HepG2 (cell line): ENCODE data around the gene CTCF. TPM values are rescaled to one million over a fixed set of nuclear protein-coding genes. Genes with fewer than 3 reads are reported as not detected.

Experiments used
- BORCS8-MEF2B ChIP-seq: sonication (generic); formaldehyde crosslinking; IDR thresholded peaks from 2 replicates; pipeline ENCODE4 v1.8.0; 2022; ENCODE audit warnings: mild to moderate bottlenecking, missing genetic modification reagents
- CENPT ChIP-seq: sonication (generic); formaldehyde crosslinking; IDR thresholded peaks from 2 replicates; pipeline ENCODE4 v1.8.0; 2022; ENCODE audit warnings: low read depth, mild to moderate bottlenecking, moderate library complexity, missing genetic modification reagents
- FOXJ3 ChIP-seq: sonication (generic); formaldehyde crosslinking; IDR thresholded peaks from 2 replicates; pipeline ENCODE4 v1.4.0; 2020; ENCODE audit warnings: missing genetic modification reagents, mild to moderate bottlenecking, borderline replicate concordance
- FOXK1 ChIP-seq: sonication (generic); formaldehyde crosslinking; IDR thresholded peaks from 2 replicates; pipeline ENCODE4 v1.4.0; 2020; ENCODE audit warnings: low read depth, missing genetic modification reagents, borderline replicate concordance
- GFI1 ChIP-seq: sonication (generic); formaldehyde crosslinking; IDR thresholded peaks from 2 replicates; pipeline ENCODE4 v1.5.0; 2020; ENCODE audit warnings: missing genetic modification reagents, mild to moderate bottlenecking, borderline replicate concordance
- HOXA7 ChIP-seq: sonication (generic); formaldehyde crosslinking; IDR thresholded peaks from 2 replicates; pipeline ENCODE4 v1.8.1; 2022; ENCODE audit warnings: mild to moderate bottlenecking, missing genetic modification reagents, moderate library complexity
- KDM3A ChIP-seq: IDR thresholded peaks from 2 replicates; pipeline ENCODE4 v1.6.1; 2018; ENCODE audit warnings: low read depth, missing compliant biosample characterization
- MXD1 ChIP-seq: sonication (generic); formaldehyde crosslinking; IDR thresholded peaks from 2 replicates; pipeline ENCODE4 v1.4.0; 2020; ENCODE audit warnings: mild to moderate bottlenecking, missing genetic modification reagents
- RELA ChIP-seq: sonication (generic); formaldehyde crosslinking; IDR thresholded peaks from 2 replicates; pipeline ENCODE4 v1.4.0; 2020; ENCODE audit warnings: missing genetic modification reagents
- SAFB2 ChIP-seq: sonication (generic); formaldehyde crosslinking; IDR thresholded peaks from 2 replicates; pipeline ENCODE4 v1.5.1; 2020; ENCODE audit warnings: missing genetic modification reagents, low read depth, mild to moderate bottlenecking, borderline replicate concordance
- SP5 ChIP-seq: IDR thresholded peaks from 2 replicates; pipeline ENCODE4 v1.6.1; 2016; ENCODE audit warnings: low read depth, borderline replicate concordance
- TEAD3 ChIP-seq: optimal IDR thresholded peaks from 2 replicates; pipeline ENCODE3; 2016; ENCODE audit warnings: borderline replicate concordance
- WIZ ChIP-seq: sonication (generic); formaldehyde crosslinking; IDR thresholded peaks from 2 replicates; pipeline ENCODE4 v1.5.1; 2020; ENCODE audit warnings: mild to moderate bottlenecking, missing genetic modification reagents
- ZNF256 ChIP-seq: sonication (generic); formaldehyde crosslinking; conservative IDR thresholded peaks from 2 replicates; pipeline ENCODE4 v1.4.0; 2020; ENCODE audit warnings: missing genetic modification reagents
- ZNF546 ChIP-seq: sonication (generic); formaldehyde crosslinking; conservative IDR thresholded peaks from 2 replicates; pipeline ENCODE4 v1.8.1; 2023; ENCODE audit warnings: mild to moderate bottlenecking, missing genetic modification reagents
- ZNF646 ChIP-seq: sonication (generic); formaldehyde crosslinking; IDR thresholded peaks from 2 replicates; pipeline ENCODE4 v1.9.0; 2021; ENCODE audit warnings: mild to moderate bottlenecking, missing genetic modification reagents
- polyA plus RNA-seq, 8 experiments: library from polyadenylated mRNA; depleted of rRNA in 3 of 8; stranded (reverse) in 7 of 8; unstranded in 1 of 8; fragments of >200 nt; fragmentation: Illumina TruSeq in 4 of 8; extraction: Trizol in 4 of 8; gene quantifications; 2 replicates each; pipeline versions ENCODE4 v1.2.1 to v1.2.3, GENCODE V29; 2011 to 2016; ENCODE audit warnings: low read depth in 4 of 8, missing spikeins in 1 of 8, mixed read lengths in 1 of 8; ENCODE audit not compliant: insufficient read depth in 1 of 8
- total RNA-seq, 5 experiments: library from RNA; depleted of rRNA; stranded (reverse); fragments of >200 nt; fragmentation: Illumina TruSeq; extraction: Trizol; gene quantifications; 2 replicates each; pipeline ENCODE4 v1.2.3, GENCODE V29; 2016; ENCODE audit warnings: low read depth in 1 of 5
- TF ChIP-seq, protein P1 (sequence below): sonication (generic); formaldehyde crosslinking; IDR thresholded peaks from 2 replicates; pipeline ENCODE4 v1.9.0; 2021; ENCODE audit warnings: missing genetic modification reagents, mild to moderate bottlenecking, borderline replicate concordance

CTCF gene
- total and polyA plus RNA-seq, 2 of the 13 experiments (the other 11 are each of a cell fraction or from before 2014, with no cell fraction given) = 19.5 to 37.5 TPM

GRCh38 chr16:67561824-67562525 is 351 bp upstream of the CTCF start (continued):
- peak; percentile 4 for TF ChIP-seq KDM3A
- no peak for TF ChIP-seq ZNF546
- peak; percentile 78; the same call in 1 of the 2 replicates for TF ChIP-seq SAFB2 (CRISPR knock-in tag)
- TF ChIP-seq WIZ (CRISPR knock-in tag) = 0 out of 2 replicates have a peak, but pooled peaks have one; percentile 62
- TF ChIP-seq BORCS8-MEF2B (CRISPR knock-in tag) = peak; percentile 94
- 0 out of 2 replicates have a peak, but pooled peaks have one; percentile 45 for TF ChIP-seq FOXK1
- peak; percentile 78 for TF ChIP-seq SP5
- peak; percentile 39; the same call in 1 of the 2 replicates for TF ChIP-seq MXD1
- no peak for TF ChIP-seq HOXA7 (CRISPR knock-in tag)
- no peak for TF ChIP-seq ZNF256
- no peak for TF ChIP-seq TEAD3 (CRISPR knock-in tag)
- peak; percentile 64; the same call in 1 of the 2 replicates for TF ChIP-seq CENPT
- no peak; the same call in 1 of the 2 replicates for TF ChIP-seq ZNF646
- 0 out of 2 replicates have a peak, but pooled peaks have one; percentile 24 for TF ChIP-seq GFI1 (CRISPR knock-in tag)
- no peak for TF ChIP-seq FOXJ3 (CRISPR knock-in tag)
- TF ChIP-seq, protein P1, sequence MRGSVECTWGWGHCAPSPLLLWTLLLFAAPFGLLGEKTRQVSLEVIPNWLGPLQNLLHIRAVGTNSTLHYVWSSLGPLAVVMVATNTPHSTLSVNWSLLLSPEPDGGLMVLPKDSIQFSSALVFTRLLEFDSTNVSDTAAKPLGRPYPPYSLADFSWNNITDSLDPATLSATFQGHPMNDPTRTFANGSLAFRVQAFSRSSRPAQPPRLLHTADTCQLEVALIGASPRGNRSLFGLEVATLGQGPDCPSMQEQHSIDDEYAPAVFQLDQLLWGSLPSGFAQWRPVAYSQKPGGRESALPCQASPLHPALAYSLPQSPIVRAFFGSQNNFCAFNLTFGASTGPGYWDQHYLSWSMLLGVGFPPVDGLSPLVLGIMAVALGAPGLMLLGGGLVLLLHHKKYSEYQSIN (CRISPR knock-in tag) = no peak
- no peak for TF ChIP-seq RELA
